NCI-H82 treated with DMSO at 0.1 percent for 48 hours (cell line): ENCODE results near the gene CYP2U1.
"Not testable (repeated sequence)": the region's sequence is repeated elsewhere in the genome, so short reads cannot be mapped to it uniquely, and the experiment has no call there.

Experiments used
- DNase-seq: peaks from one replicate; lab custom pipeline; 2025; ENCODE audit not compliant: unreplicated experiment; lab: John Stamatoyannopoulos, UW

CYP2U1 gene

GRCh38 chr4:107917500-107917899 lies 13.8 kb upstream of the CYP2U1 start:
- no peak for DNase-seq

GRCh38 chr4:107922486-107923473 lies 8.6 kb upstream of the CYP2U1 start:
- no peak for DNase-seq

GRCh38 chr4:107925713-107926112 lies 5.6 kb upstream of the CYP2U1 start:
- DNase-seq: not testable (repeated sequence)

- DNase-seq: not testable (repeated sequence)
Measured at GRCh38 chr4:107926875-107927274, 4.5 kb upstream of the CYP2U1 start.

- DNase-seq: no peak
Measured at GRCh38 chr4:107931775-107932321, 499 bp downstream of the CYP2U1 start.

- no peak for DNase-seq
Measured at GRCh38 chr4:107935246-107935645, 3.9 kb downstream of the CYP2U1 start.

GRCh38 chr4:107937040-107937439 lies 5.7 kb downstream of the CYP2U1 start:
- no peak for DNase-seq

- no peak for DNase-seq
Measured at GRCh38 chr4:107939307-107939706, 8.0 kb downstream of the CYP2U1 start.

GRCh38 chr4:107945809-107946208 lies 14.5 kb downstream of the CYP2U1 start:
- no peak for DNase-seq

GRCh38 chr4:107950746-107951540 lies 19.6 kb downstream of the CYP2U1 start:
- DNase-seq: no peak

- no peak for DNase-seq
Measured at GRCh38 chr4:107951551-107951950, 20.2 kb downstream of the CYP2U1 start.

GRCh38 chr4:107956011-107956410 lies 24.7 kb downstream of the CYP2U1 start:
- DNase-seq: no peak

- peak; percentile 64 for DNase-seq
Measured at GRCh38 chr4:107966903-107967302, 35.6 kb downstream of the CYP2U1 start.

- not testable (repeated sequence) for DNase-seq
Measured at GRCh38 chr4:107967519-107967918, 36.2 kb downstream of the CYP2U1 start.

GRCh38 chr4:107967921-107968320 lies 36.6 kb downstream of the CYP2U1 start:
- not testable (repeated sequence) for DNase-seq

GRCh38 chr4:107970063-107970798 lies 38.9 kb downstream of the CYP2U1 start:
- no peak for DNase-seq

GRCh38 chr4:107972605-107973004 lies 41.3 kb downstream of the CYP2U1 start:
- no peak for DNase-seq

GRCh38 chr4:107974523-107974922 lies 43.2 kb downstream of the CYP2U1 start:
- DNase-seq: no peak

- no peak for DNase-seq
Measured at GRCh38 chr4:107977482-107977881, 46.1 kb downstream of the CYP2U1 start.

GRCh38 chr4:107977966-107978705 lies 46.8 kb downstream of the CYP2U1 start:
- no peak for DNase-seq
